GM23338 (cell line): Measurements from ENCODE around the gene CMC2.

Experiments used
- CTCF ChIP-seq, 2 experiments: fragments of 200-600 bp in 1 of 2; sonication (generic) in 1 of 2; conservative IDR thresholded peaks; 2 replicates each; pipeline versions ENCODE4 v1.5.1 to v1.6.1; 2016 to 2017; ENCODE audit warnings: antibody characterized with exemption in 2 of 2, low read depth in 2 of 2, mild to moderate bottlenecking in 2 of 2, moderate library complexity in 1 of 2
- EZH2phosphoT487 ChIP-seq: fragments of 200-600 bp; sonication (generic); IDR thresholded peaks from one replicate; pipeline ENCODE4 v1.8.1; 2018; ENCODE audit warnings: antibody characterized with exemption; ENCODE audit not compliant: unreplicated experiment
- JUNB ChIP-seq: IDR thresholded peaks from one replicate; pipeline ENCODE4 v1.6.1; 2016; ENCODE audit warnings: antibody characterized with exemption; ENCODE audit not compliant: unreplicated experiment
- POLR2AphosphoS5 ChIP-seq: IDR thresholded peaks from 2 replicates; pipeline ENCODE4 v1.6.1; 2016; ENCODE audit warnings: antibody characterized with exemption, low read depth
- ZNF462 ChIP-seq: fragments of 250-450 bp; sonication (Bioruptor Pico); IDR thresholded peaks from 2 replicates; pipeline ENCODE4 v1.5.0; 2020; ENCODE audit warnings: mild to moderate bottlenecking, moderate library complexity

- no peak for TF ChIP-seq JUNB
- no peak for TF ChIP-seq CTCF (conservative IDR thresholded peaks at IDR 0.05; ENCODE audit: low read depth in 2 of 2)
- TF ChIP-seq EZH2phosphoT487 = no peak
- TF ChIP-seq POLR2AphosphoS5 = no peak
- no peak for TF ChIP-seq ZNF462 (CRISPR knock-in tag)
These were observed 8.0 kb upstream of the CMC2 start for GRCh38 chr16:81014672-81015071.
